GM10266 (cell line): Measurements from ENCODE around the gene XYLT1.

ENCODE experiments used
- DNase-seq: peaks from one replicate; pipeline ENCODE4 v3.0.0; 2012; ENCODE audit errors: extremely low spot score
- TF ChIP-seq, protein P1 (sequence below): IDR thresholded peaks from 2 replicates; pipeline ENCODE4 v1.5.1; 2012; ENCODE audit warnings: mild to moderate bottlenecking, low read depth; ENCODE audit not compliant: control insufficient read depth, insufficient read depth; ENCODE audit errors: missing control alignments

The XYLT1 gene

DNA sequence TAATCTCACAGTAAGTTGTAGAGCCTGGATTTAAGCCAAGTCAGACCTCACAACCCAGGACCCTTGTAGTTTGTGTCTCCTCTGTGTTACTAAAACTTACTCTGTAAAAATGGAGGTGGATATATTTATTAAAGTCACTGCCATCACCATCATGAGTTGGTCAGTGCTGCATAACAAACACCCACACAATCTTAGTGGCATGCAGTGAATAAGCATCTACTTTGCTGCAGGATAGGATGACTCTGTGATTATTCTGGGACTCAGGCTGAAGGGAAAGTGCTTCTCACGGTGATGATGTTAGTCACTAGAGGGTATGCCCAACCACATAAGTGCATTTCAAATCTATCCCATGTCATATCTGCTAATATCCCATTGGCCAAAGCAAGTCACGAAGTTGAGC is 398.7 kb downstream of the XYLT1 start:
- DNase-seq: no peak
- TF ChIP-seq, protein P1, sequence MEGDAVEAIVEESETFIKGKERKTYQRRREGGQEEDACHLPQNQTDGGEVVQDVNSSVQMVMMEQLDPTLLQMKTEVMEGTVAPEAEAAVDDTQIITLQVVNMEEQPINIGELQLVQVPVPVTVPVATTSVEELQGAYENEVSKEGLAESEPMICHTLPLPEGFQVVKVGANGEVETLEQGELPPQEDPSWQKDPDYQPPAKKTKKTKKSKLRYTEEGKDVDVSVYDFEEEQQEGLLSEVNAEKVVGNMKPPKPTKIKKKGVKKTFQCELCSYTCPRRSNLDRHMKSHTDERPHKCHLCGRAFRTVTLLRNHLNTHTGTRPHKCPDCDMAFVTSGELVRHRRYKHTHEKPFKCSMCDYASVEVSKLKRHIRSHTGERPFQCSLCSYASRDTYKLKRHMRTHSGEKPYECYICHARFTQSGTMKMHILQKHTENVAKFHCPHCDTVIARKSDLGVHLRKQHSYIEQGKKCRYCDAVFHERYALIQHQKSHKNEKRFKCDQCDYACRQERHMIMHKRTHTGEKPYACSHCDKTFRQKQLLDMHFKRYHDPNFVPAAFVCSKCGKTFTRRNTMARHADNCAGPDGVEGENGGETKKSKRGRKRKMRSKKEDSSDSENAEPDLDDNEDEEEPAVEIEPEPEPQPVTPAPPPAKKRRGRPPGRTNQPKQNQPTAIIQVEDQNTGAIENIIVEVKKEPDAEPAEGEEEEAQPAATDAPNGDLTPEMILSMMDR: no peak

- peak; percentile 86 for DNase-seq
- TF ChIP-seq, protein P1: no peak
Measured at GRCh38 chr16:17070882-17071592, 399.7 kb downstream of the XYLT1 start.

DNA sequence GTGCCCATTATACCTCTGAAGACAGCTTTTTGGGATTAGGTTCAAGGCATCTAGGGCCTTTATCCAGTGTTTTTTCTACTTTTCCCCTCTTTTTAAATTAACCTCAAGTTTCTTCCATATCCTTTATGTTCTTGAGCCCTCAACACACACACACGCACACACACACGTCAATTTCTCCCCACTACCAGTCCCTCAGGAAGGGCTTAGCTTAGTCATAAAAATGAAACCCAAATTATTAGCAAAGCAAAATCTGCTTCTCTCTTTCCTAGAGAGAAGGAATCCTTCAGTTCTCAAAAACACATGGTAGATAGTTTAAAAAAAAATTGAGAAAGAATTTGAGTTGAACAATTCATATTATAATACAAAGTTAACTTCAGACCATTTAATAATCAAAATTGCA is 401.1 kb downstream of the XYLT1 start:
- DNase-seq: no peak
- TF ChIP-seq, protein P1: no peak

DNA sequence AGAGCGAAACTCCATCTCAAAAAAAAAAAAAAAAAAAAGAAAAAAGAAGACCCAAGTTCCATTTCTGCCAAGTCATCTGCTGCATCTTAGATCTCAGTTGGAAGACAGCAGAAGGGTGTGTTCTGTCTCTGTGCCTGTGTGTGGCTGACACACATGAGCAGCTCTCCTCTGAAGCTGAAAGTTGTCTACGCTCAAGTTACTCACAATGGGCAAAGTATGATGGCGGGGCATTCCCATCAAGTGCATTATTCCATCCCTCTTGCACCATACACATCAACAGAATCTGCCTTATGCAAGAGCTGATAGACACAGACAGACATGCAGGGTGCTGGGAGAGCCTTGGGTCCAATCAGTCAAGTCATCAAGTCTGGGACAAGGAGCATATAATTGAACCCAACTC is 402.2 kb downstream of the XYLT1 start:
- peak; percentile 38 for DNase-seq
- TF ChIP-seq, protein P1: no peak

DNA sequence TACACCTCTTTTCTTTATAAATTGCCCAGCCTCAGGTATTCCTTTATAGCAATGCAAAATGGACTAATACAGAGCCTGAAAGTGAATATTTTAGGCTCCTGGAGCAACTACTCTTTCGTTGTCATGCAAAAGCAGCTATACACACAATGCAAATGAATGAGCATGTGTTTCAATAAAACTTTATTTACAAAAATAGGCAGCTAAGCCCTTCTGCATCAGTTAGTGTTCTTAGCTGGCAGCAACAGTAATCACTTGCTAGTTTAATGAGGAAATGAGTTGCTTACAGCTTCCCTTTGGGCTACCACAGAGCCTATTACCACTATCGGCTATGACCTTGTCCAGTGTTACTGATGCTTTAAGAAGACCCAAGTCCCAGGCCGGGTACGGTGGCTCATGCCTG is 402.9 kb downstream of the XYLT1 start:
- TF ChIP-seq, protein P1: no peak
- no peak for DNase-seq

GRCh38 chr16:17063201-17064139 is 407.3 kb downstream of the XYLT1 start:
- DNase-seq: no peak
- TF ChIP-seq, protein P1: no peak

DNA sequence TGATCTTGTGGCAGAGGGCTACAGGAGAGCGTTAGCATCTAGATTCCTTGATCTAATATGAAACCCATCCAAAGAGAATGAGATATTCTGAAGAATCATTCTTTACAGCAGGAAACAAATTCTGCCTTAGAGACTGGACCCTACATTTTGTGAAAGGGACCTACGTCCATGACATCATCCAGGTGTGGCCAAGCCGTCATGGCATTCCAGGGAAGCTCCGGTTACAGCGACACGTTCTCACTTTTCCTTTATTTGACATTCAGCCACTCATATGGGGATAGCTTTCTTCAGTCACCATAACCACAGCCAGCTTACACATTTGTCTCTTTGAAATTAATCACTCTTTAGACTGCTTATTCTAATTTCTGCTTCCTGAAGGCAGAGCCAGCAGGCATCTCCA is 408.1 kb downstream of the XYLT1 start:
- TF ChIP-seq, protein P1: no peak
- DNase-seq: no peak
